ENCODE data around the gene PPP1R11.
"Not testable (repeated sequence)": the region's sequence is repeated elsewhere in the genome, so short reads cannot be mapped to it uniquely, and the experiment has no call there.

Gene PPP1R11

GRCh38 chr6:30102970-30103871 is 36.2 kb downstream of the PPP1R11 start:
- Histone ChIP-seq H3K27ac (ENCODE audit: low read depth, low read length) (peak overlapping the region; percentile 82), H3K4me1 (ENCODE audit: control insufficient read depth in 5 of 5, insufficient read depth in 5 of 5, low read length in 5 of 5) (peaks cover 9 to 40% (median 35%) of the 10 kb centered on the region in 5 donors), H3K9ac (ENCODE audit: low read length in 5 of 5) (peak overlapping the region in 4 of 5 donors; percentile 45 to 83 (median 61)), H3K4me3 (ENCODE audit: low read depth in 1 of 5, low read length in 5 of 5) (peak overlapping the region; percentile 56 to 76 (median 60)), H3K36me3 (ENCODE audit: control insufficient read depth in 5 of 5, insufficient read depth in 5 of 5, low read length in 5 of 5) (no peaks in the 10 kb centered on the region), H3K9me3 (ENCODE audit: control insufficient read depth in 5 of 5, low read length in 5 of 5) (no peaks in the 10 kb centered on the region), H3K27me3 (ENCODE audit: control insufficient read depth in 5 of 5, insufficient read depth in 4 of 5, low read length in 5 of 5) (peaks cover 8 to 47% (median 26%) of the 10 kb centered on the region in 5 donors)

DNA sequence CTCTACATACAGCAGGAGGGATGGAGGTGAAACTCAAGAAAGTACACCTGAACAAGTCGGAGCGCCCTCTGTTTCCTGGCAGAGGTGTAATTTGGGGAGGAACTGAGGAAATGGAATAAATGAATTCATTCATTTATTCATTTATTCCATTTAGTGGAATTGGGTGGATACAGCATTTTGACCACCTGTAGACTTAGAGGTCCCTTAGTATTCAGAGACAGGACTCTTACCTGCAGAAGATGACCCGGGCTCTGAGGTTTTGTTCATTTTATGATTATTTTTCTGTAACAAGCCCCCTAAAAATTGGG is 36.8 kb downstream of the PPP1R11 start:
- peak overlapping the region; percentile 56 to 76 (median 60) for H3K4me3 ChIP-seq (ENCODE audit: low read depth in 1 of 5, low read length in 5 of 5)
- no peak overlapping the region for H3K27ac ChIP-seq (ENCODE audit: low read depth, low read length)
- H3K9me3 ChIP-seq (ENCODE audit: control insufficient read depth in 5 of 5, low read length in 5 of 5): no peaks in the 10 kb centered on the region
- peaks cover 9 to 40% (median 35%) of the 10 kb centered on the region in 5 donors for H3K4me1 ChIP-seq (ENCODE audit: control insufficient read depth in 5 of 5, insufficient read depth in 5 of 5, low read length in 5 of 5)
- H3K9ac ChIP-seq (ENCODE audit: low read length in 5 of 5): peak overlapping the region in 2 of 5 donors; percentile 58 to 64
- no peaks in the 10 kb centered on the region for H3K36me3 ChIP-seq (ENCODE audit: control insufficient read depth in 5 of 5, insufficient read depth in 5 of 5, low read length in 5 of 5)
- peaks cover 3 to 41% (median 23%) of the 10 kb centered on the region in 5 donors for H3K27me3 ChIP-seq (ENCODE audit: control insufficient read depth in 5 of 5, insufficient read depth in 4 of 5, low read length in 5 of 5)

- Histone ChIP-seq H3K36me3 (ENCODE audit: control insufficient read depth in 5 of 5, insufficient read depth in 5 of 5, low read length in 5 of 5) (no peaks in the 10 kb centered on the region), H3K27ac (ENCODE audit: low read depth, low read length) (no peak overlapping the region), H3K4me1 (ENCODE audit: control insufficient read depth in 5 of 5, insufficient read depth in 5 of 5, low read length in 5 of 5) (peaks cover 9 to 40% (median 35%) of the 10 kb centered on the region in 5 donors), H3K27me3 (ENCODE audit: control insufficient read depth in 5 of 5, insufficient read depth in 4 of 5, low read length in 5 of 5) (peaks cover 3 to 37% (median 23%) of the 10 kb centered on the region in 5 donors), H3K9me3 (ENCODE audit: control insufficient read depth in 5 of 5, low read length in 5 of 5) (no peaks in the 10 kb centered on the region), H3K4me3 (ENCODE audit: low read depth in 1 of 5, low read length in 5 of 5) (no peak overlapping the region), H3K9ac (ENCODE audit: low read length in 5 of 5) (no peak overlapping the region)
Measured at GRCh38 chr6:30104661-30105060, 37.7 kb downstream of the PPP1R11 start.

DNA sequence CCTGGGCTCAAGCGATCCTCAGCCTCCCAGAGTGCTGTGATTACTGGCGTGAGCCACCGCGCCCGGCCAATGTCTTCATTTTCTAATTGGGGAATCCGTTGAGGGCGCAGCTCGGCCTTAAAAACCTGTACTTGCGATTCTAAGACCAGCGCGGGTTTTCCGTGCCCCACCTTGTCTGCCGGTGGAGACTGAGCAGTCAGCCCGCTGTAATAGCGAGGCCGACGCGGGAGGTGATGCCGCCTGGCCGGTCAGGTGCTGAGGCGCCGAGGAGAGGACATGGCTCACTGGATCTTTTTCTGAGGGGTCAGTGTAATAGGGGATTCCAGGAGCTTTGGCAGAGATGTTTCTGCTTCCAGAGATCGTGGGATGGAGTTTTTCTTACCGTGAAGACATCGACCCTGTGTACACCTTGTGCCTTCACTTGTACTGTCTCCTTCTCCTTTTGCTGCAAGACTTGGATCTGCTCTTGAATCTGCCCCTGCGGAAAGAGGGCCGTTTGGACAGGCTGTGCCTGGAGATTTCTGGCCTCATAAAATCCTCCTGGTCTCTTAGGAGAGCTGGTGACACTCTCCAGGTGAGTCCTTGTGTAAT is 44.4 kb downstream of the PPP1R11 start:
- Histone ChIP-seq H3K27ac (ENCODE audit: low read depth, low read length) (no peak overlapping the region), H3K36me3 (ENCODE audit: control insufficient read depth in 5 of 5, insufficient read depth in 5 of 5, low read length in 5 of 5) (no peaks in the 10 kb centered on the region), H3K4me1 (ENCODE audit: control insufficient read depth in 5 of 5, insufficient read depth in 5 of 5, low read length in 5 of 5) (no peaks in the 10 kb centered on the region), H3K27me3 (ENCODE audit: control insufficient read depth in 5 of 5, insufficient read depth in 4 of 5, low read length in 5 of 5) (peaks cover 17 to 47% (median 39%) of the 10 kb centered on the region in 5 donors), H3K9ac (ENCODE audit: low read length in 5 of 5) (no peak overlapping the region), H3K9me3 (ENCODE audit: control insufficient read depth in 5 of 5, low read length in 5 of 5) (no peaks in the 10 kb centered on the region), H3K4me3 (ENCODE audit: low read depth in 1 of 5, low read length in 5 of 5) (no peak overlapping the region)

GRCh38 chr6:30112402-30112994 is 45.5 kb downstream of the PPP1R11 start:
- H3K27ac ChIP-seq (ENCODE audit: low read depth, low read length): no peak overlapping the region

DNA sequence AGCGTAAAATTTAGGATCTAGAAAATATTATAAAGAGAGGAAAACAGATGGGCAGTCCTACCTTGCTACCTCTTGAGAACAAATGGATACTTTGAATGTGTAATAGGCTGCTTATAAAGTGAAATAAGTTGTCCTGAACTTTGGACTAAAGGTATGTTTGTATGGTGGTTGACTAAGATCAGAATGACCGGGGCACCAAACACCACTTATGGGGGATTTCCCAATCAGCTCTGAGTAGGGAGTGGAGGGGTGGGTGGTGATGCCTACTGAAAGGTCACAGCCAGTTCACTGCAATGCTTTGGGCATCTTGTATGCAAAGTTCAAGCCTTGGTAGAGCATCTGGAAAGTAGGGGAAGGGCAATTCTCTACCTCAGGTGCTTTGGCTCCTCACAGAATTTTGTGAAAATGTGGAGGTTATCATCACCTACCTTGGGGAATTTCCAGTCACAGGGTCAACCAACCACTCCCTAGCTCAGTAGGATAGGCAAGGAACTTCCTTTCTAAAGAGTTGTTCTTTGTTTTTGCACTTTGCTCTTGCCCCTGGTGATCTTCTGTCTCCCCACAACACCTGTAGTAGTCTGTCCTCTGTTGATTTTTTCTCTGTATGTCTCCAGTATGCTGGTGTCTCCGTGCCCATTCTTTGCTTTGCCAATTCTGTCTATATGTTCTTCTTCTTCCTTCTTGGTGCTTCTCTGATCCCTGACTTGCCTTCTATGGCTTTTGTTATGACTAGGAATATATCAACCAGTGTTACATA is 46.2 kb downstream of the PPP1R11 start, which contains the start of gene TRIM31:
Gene TRIM31, minus strand, starts transcription at position 88 of the 757 bp plus-strand sequence. CDS start 285 bp downstream, outside the sequence.
- no peak within 1 kb of the TSS for H3K4me3 ChIP-seq (ENCODE audit: low read depth in 1 of 5, low read length in 5 of 5)
- H3K9me3 ChIP-seq (ENCODE audit: control insufficient read depth in 5 of 5, low read length in 5 of 5): no peaks in the 10 kb centered on the region
- no peaks in the 10 kb centered on the region for H3K36me3 ChIP-seq (ENCODE audit: control insufficient read depth in 5 of 5, insufficient read depth in 5 of 5, low read length in 5 of 5)
- H3K27me3 ChIP-seq (ENCODE audit: control insufficient read depth in 5 of 5, insufficient read depth in 4 of 5, low read length in 5 of 5): peaks cover 17 to 41% (median 34%) of the 10 kb centered on the region in 5 donors
- H3K27ac ChIP-seq (ENCODE audit: low read depth, low read length): no peak within 1 kb of the TSS
- H3K4me1 ChIP-seq (ENCODE audit: control insufficient read depth in 5 of 5, insufficient read depth in 5 of 5, low read length in 5 of 5): no peaks in the 10 kb centered on the region
- no peak within 1 kb of the TSS for H3K9ac ChIP-seq (ENCODE audit: low read length in 5 of 5)

More at GRCh38 chr6:30112402-30112994, 45.5 kb downstream of the PPP1R11 start:
- H3K4me3 ChIP-seq (ENCODE audit: low read depth in 1 of 5, low read length in 5 of 5): no peak overlapping the region
- H3K4me1 ChIP-seq (ENCODE audit: control insufficient read depth in 5 of 5, insufficient read depth in 5 of 5, low read length in 5 of 5): no peaks in the 10 kb centered on the region
- no peak overlapping the region for H3K9ac ChIP-seq (ENCODE audit: low read length in 5 of 5)
- H3K9me3 ChIP-seq (ENCODE audit: control insufficient read depth in 5 of 5, low read length in 5 of 5): no peaks in the 10 kb centered on the region
- no peaks in the 10 kb centered on the region for H3K36me3 ChIP-seq (ENCODE audit: control insufficient read depth in 5 of 5, insufficient read depth in 5 of 5, low read length in 5 of 5)
- H3K27me3 ChIP-seq (ENCODE audit: control insufficient read depth in 5 of 5, insufficient read depth in 4 of 5, low read length in 5 of 5): peaks cover 17 to 47% (median 38%) of the 10 kb centered on the region in 5 donors

DNA sequence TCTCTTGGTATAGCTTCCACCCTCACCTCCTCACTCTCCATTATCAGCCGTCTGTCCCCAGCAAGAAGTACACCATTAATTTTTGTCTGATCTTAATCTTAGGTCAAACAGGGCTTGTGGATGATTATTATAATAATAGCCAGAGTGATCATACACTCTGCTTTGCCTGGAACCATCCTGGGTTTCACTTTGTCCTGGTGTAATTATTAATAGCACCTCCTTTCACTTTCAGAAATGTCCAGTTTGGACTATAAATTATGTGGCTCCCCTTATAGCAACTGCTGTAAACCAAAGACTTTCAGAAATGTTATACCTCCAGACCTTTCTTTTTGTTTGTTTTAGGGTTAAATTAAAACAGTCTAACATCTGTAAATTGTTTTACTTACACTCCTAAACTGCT is 46.8 kb downstream of the PPP1R11 start:
- no peak overlapping the region for H3K4me3 ChIP-seq (ENCODE audit: low read depth in 1 of 5, low read length in 5 of 5)
- H3K9me3 ChIP-seq (ENCODE audit: control insufficient read depth in 5 of 5, low read length in 5 of 5): no peaks in the 10 kb centered on the region
- no peak overlapping the region for H3K9ac ChIP-seq (ENCODE audit: low read length in 5 of 5)
- H3K36me3 ChIP-seq (ENCODE audit: control insufficient read depth in 5 of 5, insufficient read depth in 5 of 5, low read length in 5 of 5): no peaks in the 10 kb centered on the region
- no peaks in the 10 kb centered on the region for H3K4me1 ChIP-seq (ENCODE audit: control insufficient read depth in 5 of 5, insufficient read depth in 5 of 5, low read length in 5 of 5)
- H3K27ac ChIP-seq (ENCODE audit: low read depth, low read length): no peak overlapping the region
- H3K27me3 ChIP-seq (ENCODE audit: control insufficient read depth in 5 of 5, insufficient read depth in 4 of 5, low read length in 5 of 5): peaks cover 14 to 41% (median 31%) of the 10 kb centered on the region in 5 donors

DNA sequence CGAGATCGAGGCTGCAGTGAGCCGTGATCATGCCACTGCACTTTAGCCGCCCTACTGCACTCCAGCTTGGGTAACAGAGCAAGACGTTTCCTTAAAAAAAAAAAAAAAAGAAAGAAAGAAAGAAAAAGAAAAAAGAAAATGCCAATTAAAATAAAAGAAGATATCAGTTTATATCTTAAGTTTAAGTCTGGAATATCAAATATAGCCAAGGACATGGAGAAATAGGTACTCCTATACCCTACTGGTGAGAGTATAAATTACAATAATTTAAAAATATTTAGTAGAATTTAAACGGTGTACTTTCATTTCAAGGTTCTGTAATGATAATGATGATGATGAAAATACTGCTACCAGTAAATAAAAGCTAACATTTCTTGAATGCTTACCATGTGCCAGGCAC is 49.7 kb downstream of the PPP1R11 start:
- Histone ChIP-seq H3K9me3 (ENCODE audit: control insufficient read depth in 5 of 5, low read length in 5 of 5) (no peaks in the 10 kb centered on the region), H3K4me1 (ENCODE audit: control insufficient read depth in 5 of 5, insufficient read depth in 5 of 5, low read length in 5 of 5) (no peaks in the 10 kb centered on the region), H3K36me3 (ENCODE audit: control insufficient read depth in 5 of 5, insufficient read depth in 5 of 5, low read length in 5 of 5) (no peaks in the 10 kb centered on the region), H3K9ac (ENCODE audit: low read length in 5 of 5) (no peak overlapping the region), H3K4me3 (ENCODE audit: low read depth in 1 of 5, low read length in 5 of 5) (no peak overlapping the region), H3K27me3 (ENCODE audit: control insufficient read depth in 5 of 5, insufficient read depth in 4 of 5, low read length in 5 of 5) (peaks cover 5 to 25% (median 19%) of the 10 kb centered on the region in 5 donors), H3K27ac (ENCODE audit: low read depth, low read length) (no peak overlapping the region)

- H3K36me3 ChIP-seq (ENCODE audit: control insufficient read depth in 5 of 5, insufficient read depth in 5 of 5, low read length in 5 of 5); H3K27me3 ChIP-seq (ENCODE audit: control insufficient read depth in 5 of 5, insufficient read depth in 4 of 5, low read length in 5 of 5); H3K9ac ChIP-seq (ENCODE audit: low read length in 5 of 5); H3K4me1 ChIP-seq (ENCODE audit: control insufficient read depth in 5 of 5, insufficient read depth in 5 of 5, low read length in 5 of 5); H3K27ac ChIP-seq (ENCODE audit: low read depth, low read length); H3K9me3 ChIP-seq (ENCODE audit: control insufficient read depth in 5 of 5, low read length in 5 of 5); H3K4me3 ChIP-seq (ENCODE audit: low read depth in 1 of 5, low read length in 5 of 5): not testable (repeated sequence)
Measured at GRCh38 chr6:30118691-30119090, 51.7 kb downstream of the PPP1R11 start.

Data from subcutaneous abdominal adipose tissue (tissue), 5 donors.